Measurements from ENCODE around the gene ETV2. TPM values are rescaled to one million over a fixed set of nuclear protein-coding genes. Genes with fewer than 3 reads are reported as not detected.

The ETV2 gene
- total RNA-seq, 1 experiment from 2014 or later, result 0.73 TPM

GRCh38 chr19:35655600-35655999 lies 14.1 kb downstream of the ETV2 start:
- ChIA-PET POLR2A (ENCODE audit: low non-redundant PET) (interaction anchor here (0.7 kb wide), 1 partner anchor 8 kb away, joined by 6 read pairs; no protein-coding TSS in a partner anchor), CTCF (no interaction called here)
- no peak for DNase-seq (ENCODE audit: low spot score)
- H3K4me3 ChIP-seq (ENCODE audit: low read depth, low read length, poor library complexity, severe bottlenecking), result no peak overlapping the region
- intact Hi-C loops (cut with micrococcal nuclease; ENCODE audit: unreplicated experiment), result no loop called here
- no peak for TF ChIP-seq EZH2 (IDR thresholded peaks at IDR 0.05; ENCODE audit: borderline replicate concordance, low read depth, low read length, poor library complexity, severe bottlenecking)
- TF ChIP-seq, protein P1, sequence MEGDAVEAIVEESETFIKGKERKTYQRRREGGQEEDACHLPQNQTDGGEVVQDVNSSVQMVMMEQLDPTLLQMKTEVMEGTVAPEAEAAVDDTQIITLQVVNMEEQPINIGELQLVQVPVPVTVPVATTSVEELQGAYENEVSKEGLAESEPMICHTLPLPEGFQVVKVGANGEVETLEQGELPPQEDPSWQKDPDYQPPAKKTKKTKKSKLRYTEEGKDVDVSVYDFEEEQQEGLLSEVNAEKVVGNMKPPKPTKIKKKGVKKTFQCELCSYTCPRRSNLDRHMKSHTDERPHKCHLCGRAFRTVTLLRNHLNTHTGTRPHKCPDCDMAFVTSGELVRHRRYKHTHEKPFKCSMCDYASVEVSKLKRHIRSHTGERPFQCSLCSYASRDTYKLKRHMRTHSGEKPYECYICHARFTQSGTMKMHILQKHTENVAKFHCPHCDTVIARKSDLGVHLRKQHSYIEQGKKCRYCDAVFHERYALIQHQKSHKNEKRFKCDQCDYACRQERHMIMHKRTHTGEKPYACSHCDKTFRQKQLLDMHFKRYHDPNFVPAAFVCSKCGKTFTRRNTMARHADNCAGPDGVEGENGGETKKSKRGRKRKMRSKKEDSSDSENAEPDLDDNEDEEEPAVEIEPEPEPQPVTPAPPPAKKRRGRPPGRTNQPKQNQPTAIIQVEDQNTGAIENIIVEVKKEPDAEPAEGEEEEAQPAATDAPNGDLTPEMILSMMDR (conservative IDR thresholded peaks at IDR 0.05; ENCODE audit: low read depth, low read length), result no peak
- no peaks in the 10 kb centered on the region for H3K4me1 ChIP-seq (ENCODE audit: insufficient read depth, low read length, poor library complexity, severe bottlenecking)
- no peak overlapping the region for H3K27ac ChIP-seq (ENCODE audit: low read depth, low read length, poor library complexity, severe bottlenecking)
- H3K27me3 ChIP-seq (replicated peaks; ENCODE audit: insufficient read depth, low read depth, low read length, poor library complexity), result no peaks in the 10 kb centered on the region
- no peaks in the 10 kb centered on the region for H3K9me3 ChIP-seq (ENCODE audit: low read depth, low read length, poor library complexity, severe bottlenecking)
- BruUV-seq (replicated peaks), result no TSS peak
- peaks cover 57% of the 10 kb centered on the region for H3K36me3 ChIP-seq (ENCODE audit: insufficient read depth, low read length, poor library complexity, severe bottlenecking)

DNA sequence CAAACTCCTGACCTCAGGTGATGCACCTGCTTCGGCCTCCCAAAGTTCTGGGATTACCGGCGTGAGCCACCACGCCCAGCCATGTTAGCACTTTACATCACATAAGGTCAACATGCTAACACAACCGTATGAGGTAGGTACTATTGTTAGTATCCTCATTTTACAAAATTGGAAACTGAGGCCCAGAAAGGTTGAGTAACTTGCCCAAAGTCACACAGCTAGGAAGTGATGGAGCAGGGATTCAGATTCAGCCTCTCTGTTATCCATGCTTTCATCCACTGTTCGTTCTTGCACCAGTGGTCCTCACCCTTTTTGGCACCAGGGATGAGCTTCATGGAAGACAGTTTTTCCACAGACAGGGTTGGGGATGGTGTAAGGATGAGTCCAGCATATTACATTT lies 15.2 kb downstream of the ETV2 start:
- Histone ChIP-seq H3K4me3 (ENCODE audit: low read depth, low read length, poor library complexity, severe bottlenecking) (no peak overlapping the region), H3K27me3 (replicated peaks; ENCODE audit: insufficient read depth, low read depth, low read length, poor library complexity) (no peaks in the 10 kb centered on the region), H3K27ac (ENCODE audit: low read depth, low read length, poor library complexity, severe bottlenecking) (no peak overlapping the region), H3K9me3 (ENCODE audit: low read depth, low read length, poor library complexity, severe bottlenecking) (no peaks in the 10 kb centered on the region), H3K4me1 (ENCODE audit: insufficient read depth, low read length, poor library complexity, severe bottlenecking) (no peaks in the 10 kb centered on the region), H3K36me3 (ENCODE audit: insufficient read depth, low read length, poor library complexity, severe bottlenecking) (peaks cover 50% of the 10 kb centered on the region)
- BruUV-seq (replicated peaks), result no TSS peak
- TF ChIP-seq EZH2 (IDR thresholded peaks at IDR 0.05; ENCODE audit: borderline replicate concordance, low read depth, low read length, poor library complexity, severe bottlenecking), result no peak
- TF ChIP-seq, protein P1 (conservative IDR thresholded peaks at IDR 0.05; ENCODE audit: low read depth, low read length), result no peak
- intact Hi-C loops (cut with micrococcal nuclease; ENCODE audit: unreplicated experiment), result no loop called here
- POLR2A ChIA-PET (ENCODE audit: low non-redundant PET), result no interaction called here
- CTCF ChIA-PET, result no interaction called here
- DNase-seq (ENCODE audit: low spot score), result no peak

GRCh38 chr19:35657904-35658700 lies 16.6 kb downstream of the ETV2 start:
- no TSS peak for BruUV-seq (replicated peaks)
- ChIA-PET CTCF (no interaction called here), POLR2A (ENCODE audit: low non-redundant PET) (interaction anchor here (0.7 kb wide), 1 partner anchor 122 kb away, joined by 5 read pairs; no protein-coding TSS in a partner anchor)
- no peak overlapping the region for H3K4me3 ChIP-seq (ENCODE audit: low read depth, low read length, poor library complexity, severe bottlenecking)
- DNase-seq (ENCODE audit: low spot score), result no peak
- peaks cover 48% of the 10 kb centered on the region for H3K36me3 ChIP-seq (ENCODE audit: insufficient read depth, low read length, poor library complexity, severe bottlenecking)
- intact Hi-C loops (cut with micrococcal nuclease; ENCODE audit: unreplicated experiment), result no loop called here
- no peaks in the 10 kb centered on the region for H3K27me3 ChIP-seq (replicated peaks; ENCODE audit: insufficient read depth, low read depth, low read length, poor library complexity)
- TF ChIP-seq EZH2 (IDR thresholded peaks at IDR 0.05; ENCODE audit: borderline replicate concordance, low read depth, low read length, poor library complexity, severe bottlenecking), result no peak
- TF ChIP-seq, protein P1 (conservative IDR thresholded peaks at IDR 0.05; ENCODE audit: low read depth, low read length), result no peak
- H3K9me3 ChIP-seq (ENCODE audit: low read depth, low read length, poor library complexity, severe bottlenecking), result no peaks in the 10 kb centered on the region
- no peak overlapping the region for H3K27ac ChIP-seq (ENCODE audit: low read depth, low read length, poor library complexity, severe bottlenecking)
- H3K4me1 ChIP-seq (ENCODE audit: insufficient read depth, low read length, poor library complexity, severe bottlenecking), result no peaks in the 10 kb centered on the region
